ENCODE results near the gene GYS2. TPM values are rescaled to one million over a fixed set of nuclear protein-coding genes. Genes with fewer than 3 reads are reported as not detected.
A peak's percentile ranks its signal among the peaks of the same experiment; 100 is the strongest.
"Not testable (repeated sequence)": the region's sequence is repeated elsewhere in the genome, so short reads cannot be mapped to it uniquely, and the experiment has no call there.

GYS2 gene
- total RNA-seq, 2 donors from 2014 or later, result 0.15 TPM; not detected in 1

GRCh38 chr12:21627924-21628323, 23.3 kb upstream of the GYS2 start:
- ATAC-seq (no peak), DNase-seq (no peak)
- Mint-ChIP-seq H3K4me1 (no peaks in the 10 kb centered on the region), H3K27me3 (no peaks in the 10 kb centered on the region), H3K4me3 (no peak overlapping the region), H3K36me3 (ENCODE audit: low read depth) (peaks cover 3% of the 10 kb centered on the region), H3K27ac (no peak overlapping the region)
- H3K9me3 ChIP-seq (ENCODE audit: control insufficient read depth, low read length, poor library complexity, severe bottlenecking), result no peaks in the 10 kb centered on the region

- Mint-ChIP-seq H3K4me1 (peaks cover 26% of the 10 kb centered on the region), H3K27me3 (no peaks in the 10 kb centered on the region), H3K4me3 (no peak overlapping the region), H3K36me3 (ENCODE audit: low read depth) (no peaks in the 10 kb centered on the region), H3K27ac (peak overlapping the region; percentile 30)
- ATAC-seq (no peak), DNase-seq (no peak)
- no peaks in the 10 kb centered on the region for H3K9me3 ChIP-seq (ENCODE audit: control insufficient read depth, low read length, poor library complexity, severe bottlenecking)
These were observed 13.9 kb upstream of the GYS2 start for GRCh38 chr12:21618566-21618965.

DNA sequence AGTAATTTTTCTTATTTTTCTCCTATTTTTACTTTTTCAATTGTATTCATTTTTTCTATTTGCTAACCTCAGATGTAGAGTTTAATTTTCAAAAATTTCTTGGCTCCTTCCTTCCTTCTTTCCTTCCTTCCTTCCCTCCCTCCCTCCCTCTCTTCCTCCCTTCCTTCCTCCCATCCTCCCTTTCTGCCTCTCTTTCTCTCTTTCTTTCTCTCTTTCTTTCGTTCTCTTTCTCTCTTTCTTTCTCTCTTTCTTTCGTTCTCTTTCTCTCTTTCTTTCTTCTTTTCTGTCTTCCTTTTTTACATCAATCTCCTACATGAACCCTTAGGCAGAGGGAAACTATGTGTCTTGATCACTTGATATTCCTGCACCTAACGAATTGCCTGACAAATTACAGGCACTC, 12.4 kb upstream of the GYS2 start:
- peaks cover 26% of the 10 kb centered on the region for H3K4me1 Mint-ChIP-seq
- H3K4me3 Mint-ChIP-seq, result peak overlapping the region; percentile 15
- H3K27ac Mint-ChIP-seq, result peak overlapping the region; percentile 87

GRCh38 chr12:21615431-21615830, 10.8 kb upstream of the GYS2 start:
- H3K9me3 ChIP-seq (ENCODE audit: control insufficient read depth, low read length, poor library complexity, severe bottlenecking), result no peaks in the 10 kb centered on the region
- Mint-ChIP-seq H3K36me3 (ENCODE audit: low read depth) (no peaks in the 10 kb centered on the region), H3K27me3 (no peaks in the 10 kb centered on the region), H3K4me3 (peak overlapping the region; percentile 64), H3K27ac (peak overlapping the region; percentile 87), H3K4me1 (peaks cover 27% of the 10 kb centered on the region)
- no peak for DNase-seq
- peak; percentile 74 for ATAC-seq

More for the DNA sequence above, 12.4 kb upstream of the GYS2 start:
- Mint-ChIP-seq H3K36me3 (ENCODE audit: low read depth) (no peaks in the 10 kb centered on the region), H3K27me3 (no peaks in the 10 kb centered on the region)
- no peaks in the 10 kb centered on the region for H3K9me3 ChIP-seq (ENCODE audit: control insufficient read depth, low read length, poor library complexity, severe bottlenecking)
- no peak for DNase-seq
- no peak for ATAC-seq

DNA sequence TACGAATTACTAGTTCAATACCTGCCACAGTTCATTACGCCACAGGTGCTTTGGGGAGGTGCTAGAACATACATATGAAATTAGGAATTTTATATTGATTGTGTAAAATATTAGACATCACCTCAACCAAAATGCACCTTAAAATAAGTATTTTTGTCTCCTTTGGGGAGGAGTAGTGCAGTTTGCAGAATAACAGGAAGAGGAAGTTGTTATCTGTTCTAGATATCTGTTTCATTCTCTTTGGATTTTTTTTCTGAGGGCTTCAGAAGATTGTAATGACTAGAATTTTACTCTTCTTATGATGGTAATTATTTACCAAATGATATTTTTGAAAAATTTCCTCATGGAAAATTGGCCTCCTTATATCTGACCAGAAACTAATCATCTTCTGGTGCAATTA, 9.9 kb upstream of the GYS2 start:
- Mint-ChIP-seq H3K27me3 (no peaks in the 10 kb centered on the region), H3K27ac (peak overlapping the region; percentile 87), H3K4me1 (peaks cover 28% of the 10 kb centered on the region), H3K4me3 (peak overlapping the region; percentile 64), H3K36me3 (ENCODE audit: low read depth) (no peaks in the 10 kb centered on the region)
- no peaks in the 10 kb centered on the region for H3K9me3 ChIP-seq (ENCODE audit: control insufficient read depth, low read length, poor library complexity, severe bottlenecking)
- ATAC-seq (peak; percentile 85), DNase-seq (no peak)

DNA sequence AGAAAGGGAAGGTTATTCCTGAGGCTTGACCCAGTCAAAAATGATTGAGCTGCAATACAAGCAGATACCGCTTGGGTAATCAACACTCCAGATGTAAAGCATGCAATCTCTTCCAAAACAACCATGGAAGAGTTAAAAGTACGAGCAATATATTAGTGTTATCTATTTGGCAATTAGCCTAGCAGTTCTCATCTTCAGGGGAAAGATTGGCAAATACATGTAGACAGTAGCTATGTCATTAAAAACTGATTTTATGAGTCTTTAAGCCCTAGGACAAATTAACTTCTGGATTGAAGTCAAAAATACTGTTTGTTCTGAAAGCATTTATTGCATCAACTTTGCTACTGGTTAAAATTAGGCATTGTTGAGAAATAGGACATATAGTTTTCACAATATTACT, 9.3 kb upstream of the GYS2 start:
- no peak for DNase-seq
- no peaks in the 10 kb centered on the region for H3K9me3 ChIP-seq (ENCODE audit: control insufficient read depth, low read length, poor library complexity, severe bottlenecking)
- peak overlapping the region; percentile 87 for H3K27ac Mint-ChIP-seq
- peaks cover 28% of the 10 kb centered on the region for H3K4me1 Mint-ChIP-seq
- no peak for ATAC-seq
- no peaks in the 10 kb centered on the region for H3K36me3 Mint-ChIP-seq (ENCODE audit: low read depth)
- no peak overlapping the region for H3K4me3 Mint-ChIP-seq
- no peaks in the 10 kb centered on the region for H3K27me3 Mint-ChIP-seq

GRCh38 chr12:21608196-21608595, 3.5 kb upstream of the GYS2 start:
- no peak overlapping the region for H3K4me3 Mint-ChIP-seq
- no peaks in the 10 kb centered on the region for H3K27me3 Mint-ChIP-seq
- peaks cover 2% of the 10 kb centered on the region for H3K4me1 Mint-ChIP-seq
- no peak for ATAC-seq
- no peak for DNase-seq
- H3K27ac Mint-ChIP-seq, result no peak overlapping the region
- no peaks in the 10 kb centered on the region for H3K9me3 ChIP-seq (ENCODE audit: control insufficient read depth, low read length, poor library complexity, severe bottlenecking)
- no peaks in the 10 kb centered on the region for H3K36me3 Mint-ChIP-seq (ENCODE audit: low read depth)

GRCh38 chr12:21607701-21608100, 3.1 kb upstream of the GYS2 start:
- Mint-ChIP-seq H3K36me3 (ENCODE audit: low read depth) (no peaks in the 10 kb centered on the region), H3K27ac (no peak overlapping the region), H3K27me3 (no peaks in the 10 kb centered on the region), H3K4me3 (no peak overlapping the region), H3K4me1 (peaks cover 2% of the 10 kb centered on the region)
- DNase-seq (no peak), ATAC-seq (no peak)
- no peaks in the 10 kb centered on the region for H3K9me3 ChIP-seq (ENCODE audit: control insufficient read depth, low read length, poor library complexity, severe bottlenecking)

GRCh38 chr12:21606175-21606574, 1.5 kb upstream of the GYS2 start:
- H3K4me3 Mint-ChIP-seq, result no peak overlapping the region
- ATAC-seq (no peak), DNase-seq (no peak)
- H3K9me3 ChIP-seq (ENCODE audit: control insufficient read depth, low read length, poor library complexity, severe bottlenecking), result no peaks in the 10 kb centered on the region
- H3K36me3 Mint-ChIP-seq (ENCODE audit: low read depth), result no peaks in the 10 kb centered on the region
- no peak overlapping the region for H3K27ac Mint-ChIP-seq
- H3K27me3 Mint-ChIP-seq, result peaks cover 4% of the 10 kb centered on the region
- H3K4me1 Mint-ChIP-seq, result peaks cover 6% of the 10 kb centered on the region

DNA sequence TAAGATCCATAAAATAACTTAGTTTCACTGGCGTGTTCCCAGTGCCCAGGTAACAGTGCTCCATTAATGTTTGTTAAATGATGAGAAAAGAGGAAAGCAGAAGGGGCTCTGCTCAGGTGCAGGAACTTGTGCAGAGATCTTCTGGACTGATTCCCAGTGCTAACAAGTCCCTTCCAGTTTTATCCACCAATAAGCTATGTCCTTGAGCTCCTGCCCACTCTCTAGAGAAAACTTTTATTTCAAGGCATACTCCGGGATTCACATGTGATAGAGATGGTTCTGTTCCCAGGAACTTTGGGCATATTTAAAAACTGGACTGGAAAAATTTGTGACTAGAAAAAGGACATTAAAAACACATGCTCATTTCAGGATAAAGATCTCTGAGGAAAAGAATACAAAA, 1.9 kb downstream of the GYS2 start:
- H3K4me3 Mint-ChIP-seq, result no peak overlapping the region
- H3K36me3 Mint-ChIP-seq (ENCODE audit: low read depth), result no peaks in the 10 kb centered on the region
- peaks cover 5% of the 10 kb centered on the region for H3K27me3 Mint-ChIP-seq
- H3K9me3 ChIP-seq (ENCODE audit: control insufficient read depth, low read length, poor library complexity, severe bottlenecking), result no peaks in the 10 kb centered on the region
- peaks cover 4% of the 10 kb centered on the region for H3K4me1 Mint-ChIP-seq
- ATAC-seq (no peak), DNase-seq (no peak)
- no peak overlapping the region for H3K27ac Mint-ChIP-seq

- no peaks in the 10 kb centered on the region for H3K9me3 ChIP-seq (ENCODE audit: control insufficient read depth, low read length, poor library complexity, severe bottlenecking)
- no peaks in the 10 kb centered on the region for H3K36me3 Mint-ChIP-seq (ENCODE audit: low read depth)
- ATAC-seq (no peak), DNase-seq (no peak)
- H3K4me1 Mint-ChIP-seq, result peaks cover 4% of the 10 kb centered on the region
- no peak overlapping the region for H3K27ac Mint-ChIP-seq
- peaks cover 5% of the 10 kb centered on the region for H3K27me3 Mint-ChIP-seq
- no peak overlapping the region for H3K4me3 Mint-ChIP-seq
These were observed 4.5 kb downstream of the GYS2 start for GRCh38 chr12:21600196-21600595.

GRCh38 chr12:21599143-21599999, 5.3 kb downstream of the GYS2 start:
- peaks cover 5% of the 10 kb centered on the region for H3K27me3 Mint-ChIP-seq
- H3K4me1 Mint-ChIP-seq, result peaks cover 4% of the 10 kb centered on the region
- no peak overlapping the region for H3K4me3 Mint-ChIP-seq
- ATAC-seq (no peak), DNase-seq (no peak)
- H3K36me3 Mint-ChIP-seq (ENCODE audit: low read depth), result no peaks in the 10 kb centered on the region
- no peaks in the 10 kb centered on the region for H3K9me3 ChIP-seq (ENCODE audit: control insufficient read depth, low read length, poor library complexity, severe bottlenecking)
- H3K27ac Mint-ChIP-seq, result no peak overlapping the region

DNA sequence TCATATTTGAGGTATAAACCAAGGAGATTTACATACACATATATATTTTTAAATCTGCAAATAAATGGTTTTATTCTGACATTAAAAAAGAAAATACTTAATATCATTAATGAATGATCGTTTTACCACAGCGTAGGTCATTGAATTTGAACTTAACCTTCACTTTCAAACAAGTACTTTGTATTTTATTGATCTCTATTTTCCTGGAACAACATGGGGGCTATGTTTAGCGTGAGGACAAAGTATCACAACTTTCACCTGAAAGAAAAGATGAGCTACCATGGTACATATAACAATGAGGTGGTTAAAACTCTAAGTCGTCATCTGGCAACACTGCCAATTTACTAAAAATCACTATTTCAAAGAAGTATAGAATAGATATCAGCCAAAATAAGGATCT, 6.0 kb downstream of the GYS2 start:
- H3K27me3 Mint-ChIP-seq, result peaks cover 5% of the 10 kb centered on the region
- ATAC-seq (no peak), DNase-seq (no peak)
- H3K9me3 ChIP-seq (ENCODE audit: control insufficient read depth, low read length, poor library complexity, severe bottlenecking), result no peaks in the 10 kb centered on the region
- no peak overlapping the region for H3K27ac Mint-ChIP-seq
- peaks cover 4% of the 10 kb centered on the region for H3K4me1 Mint-ChIP-seq
- no peak overlapping the region for H3K4me3 Mint-ChIP-seq
- no peaks in the 10 kb centered on the region for H3K36me3 Mint-ChIP-seq (ENCODE audit: low read depth)

GRCh38 chr12:21595356-21595755, 9.3 kb downstream of the GYS2 start:
- not testable (repeated sequence) for DNase-seq; ATAC-seq; H3K27ac Mint-ChIP-seq; H3K36me3 Mint-ChIP-seq (ENCODE audit: low read depth); H3K4me3 Mint-ChIP-seq; H3K4me1 Mint-ChIP-seq; H3K9me3 ChIP-seq (ENCODE audit: control insufficient read depth, low read length, poor library complexity, severe bottlenecking); H3K27me3 Mint-ChIP-seq
